OCI-LY7 (cell line): ENCODE measurements around the gene SLAMF1. TPM values are rescaled to one million over a fixed set of nuclear protein-coding genes. Genes with fewer than 3 reads are reported as not detected.

Experiments used
- BruUV-seq: library from RNA; stranded (reverse); fragments of 400-500 nt; replicated peaks from 2 replicates; lab custom pipeline; 2021; lab: Mats Ljungman, UMichigan
- CTCF ChIA-PET: fragments of 300-600 bp; sonication (Branson Sonifier 250); formaldehyde crosslinking; loops from one replicate; lab custom pipeline; 2022; ENCODE audit warnings: antibody characterized with exemption; ENCODE audit not compliant: unreplicated experiment; lab: Charles Lee
- POLR2A ChIA-PET: fragments of 300-600 bp; sonication (Branson Sonifier 250); formaldehyde crosslinking; loops from one replicate; lab custom pipeline; 2022; ENCODE audit warnings: antibody characterized with exemption; lab: Charles Lee
- DNase-seq: peaks from one replicate; pipeline ENCODE4 v3.0.0-alpha.2; 2015; ENCODE audit warnings: low spot score
- H2AFZ ChIP-seq: fragments of 200-600 bp; sonication (generic), shearing (Covaris generic); 2 replicates; pipeline ENCODE4 v1.6.1; 2014; ENCODE audit warnings: mild to moderate bottlenecking, antibody characterized with exemption, low read length, moderate library complexity
- H3K27ac ChIP-seq: fragments of 200-600 bp; sonication (generic); 2 replicates; pipeline ENCODE4 v1.5.1; 2014; ENCODE audit warnings: mixed run types, low read depth, mild to moderate bottlenecking, moderate library complexity, low read length, inconsistent platforms; ENCODE audit not compliant: poor library complexity, severe bottlenecking
- H3K36me3 ChIP-seq: fragments of 200-600 bp; sonication (generic); 2 replicates; pipeline ENCODE4 v1.6.1; 2014; ENCODE audit warnings: mild to moderate bottlenecking, antibody characterized with exemption, low read length, moderate library complexity, mixed read lengths; ENCODE audit not compliant: insufficient read depth
- H3K4me1 ChIP-seq: fragments of 200-600 bp; sonication (generic); 2 replicates; pipeline ENCODE4 v1.5.1; 2014; ENCODE audit warnings: mild to moderate bottlenecking, low read length; ENCODE audit not compliant: insufficient read depth, poor library complexity, severe bottlenecking
- H3K4me2 ChIP-seq: fragments of 200-600 bp; sonication (generic); 2 replicates; pipeline ENCODE4 v1.6.1; 2014; ENCODE audit warnings: mild to moderate bottlenecking, low read length
- H3K4me3 ChIP-seq: fragments of 200-600 bp; sonication (generic); 2 replicates; pipeline ENCODE4 v1.5.1; 2014; ENCODE audit warnings: mild to moderate bottlenecking, low read depth, low read length; ENCODE audit not compliant: poor library complexity, severe bottlenecking
- H3K79me2 ChIP-seq: fragments of 200-600 bp; sonication (generic); 2 replicates; pipeline ENCODE4 v1.6.1; 2016; ENCODE audit warnings: low read depth, mild to moderate bottlenecking, low read length, moderate library complexity, mixed read lengths; ENCODE audit not compliant: insufficient read depth
- H3K9me2 ChIP-seq: fragments of 200-600 bp; sonication (generic); 2 replicates; pipeline ENCODE4 v1.6.1; 2016; ENCODE audit warnings: mild to moderate bottlenecking, low read length, mixed read lengths; ENCODE audit not compliant: insufficient read depth
- H3K9me3 ChIP-seq: fragments of 200-600 bp; sonication (generic); 2 replicates; pipeline ENCODE4 v1.6.1; 2014; ENCODE audit warnings: mild to moderate bottlenecking, mixed run types, low read length, mixed read lengths
- H4K20me1 ChIP-seq: fragments of 200-600 bp; sonication (generic); 2 replicates; pipeline ENCODE4 v1.6.1; 2014; ENCODE audit warnings: mild to moderate bottlenecking, antibody characterized with exemption, low read length, moderate library complexity, mixed read lengths; ENCODE audit not compliant: insufficient read depth
- CTCF ChIP-seq: fragments of 200-600 bp; sonication (generic); conservative IDR thresholded peaks from 2 replicates; pipeline ENCODE4 v1.5.1; 2014; ENCODE audit warnings: mild to moderate bottlenecking, antibody characterized with exemption, low read length, moderate library complexity, mixed read lengths
- EZH2phosphoT487 ChIP-seq: fragments of 200-600 bp; sonication (generic); IDR thresholded peaks from 2 replicates; pipeline ENCODE4 v1.6.1; 2018; ENCODE audit warnings: low read depth, borderline replicate concordance, mild to moderate bottlenecking, mixed run types, antibody characterized with exemption, low read length, moderate library complexity, mixed read lengths
- intact Hi-C: fragments of 100-400 bp; cut with micrococcal nuclease; formaldehyde crosslinking; loops from one replicate; pipeline ENCODE4 v1.10.0; 2022; ENCODE audit not compliant: unreplicated experiment
- total RNA-seq, 2 experiments: library from RNA; depleted of rRNA in 1 of 2; stranded (reverse); fragments of >200 nt in 1 of 2; shearing (Covaris generic) in 1 of 2; gene quantifications; 2 replicates each; pipeline ENCODE4 v1.2.3, GENCODE V29; 2014 to 2022

Gene SLAMF1
- total RNA-seq, 2 experiments from 2014 or later: 0.32 to 0.72 TPM

- no peaks in the 10 kb centered on the region for H4K20me1 ChIP-seq
- peaks cover 66% of the 10 kb centered on the region for H3K4me1 ChIP-seq
- intact Hi-C loops: loop anchor here (5.0 kb wide), 2 partner anchors 123 to 148 kb away; partner anchors contain the start of gene SLAMF6
- no peaks in the 10 kb centered on the region for H3K79me2 ChIP-seq
- H3K4me2 ChIP-seq: peak overlapping the region; percentile 82; the same call in 1 of the 2 replicates
- ChIA-PET CTCF (no interaction called here), POLR2A (interaction anchor here (0.9 kb wide), 1 partner anchor 11 kb away, joined by 3 read pairs; no protein-coding TSS in a partner anchor)
- peaks cover 21% of the 10 kb centered on the region for H3K9me3 ChIP-seq
- no peak overlapping the region for H2AFZ ChIP-seq
- DNase-seq: no peak
- H3K9me2 ChIP-seq: no peaks in the 10 kb centered on the region
- peaks cover 18% of the 10 kb centered on the region for H3K36me3 ChIP-seq
- no peak overlapping the region for H3K4me3 ChIP-seq
- no TSS peak for BruUV-seq
- no peak for TF ChIP-seq EZH2phosphoT487
- TF ChIP-seq CTCF: no peak
- peak overlapping the region; percentile 93 for H3K27ac ChIP-seq
Measured at GRCh38 chr1:160670701-160671100, 23.9 kb upstream of the SLAMF1 start.

- POLR2A ChIA-PET: interaction anchor here (1.1 kb wide), 1 partner anchor 45 kb away, joined by 3 read pairs; no protein-coding TSS in a partner anchor
- Histone ChIP-seq H3K79me2 (no peaks in the 10 kb centered on the region), H3K27ac (no peak overlapping the region), H3K4me2 (no peak overlapping the region), H3K36me3 (peaks cover 18% of the 10 kb centered on the region), H3K4me3 (no peak overlapping the region), H3K4me1 (peaks cover 66% of the 10 kb centered on the region), H3K9me2 (no peaks in the 10 kb centered on the region), H2AFZ (no peak overlapping the region), H3K9me3 (peaks cover 21% of the 10 kb centered on the region), H4K20me1 (no peaks in the 10 kb centered on the region)
- no peak for TF ChIP-seq CTCF
- no peak for TF ChIP-seq EZH2phosphoT487
- intact Hi-C loops: loop anchor here (5.0 kb wide), 2 partner anchors 123 to 148 kb away; partner anchors contain the start of gene SLAMF6
- DNase-seq: no peak
- CTCF ChIA-PET: no interaction called here
- no TSS peak for BruUV-seq
Measured at GRCh38 chr1:160669802-160670201, 23.0 kb upstream of the SLAMF1 start.

GRCh38 chr1:160669276-160669675 is 22.4 kb upstream of the SLAMF1 start:
- Histone ChIP-seq H3K9me2 (no peaks in the 10 kb centered on the region), H3K36me3 (peaks cover 18% of the 10 kb centered on the region), H4K20me1 (no peaks in the 10 kb centered on the region), H3K27ac (no peak overlapping the region), H3K9me3 (peaks cover 21% of the 10 kb centered on the region), H3K4me3 (no peak overlapping the region), H2AFZ (no peak overlapping the region), H3K4me1 (peaks cover 66% of the 10 kb centered on the region), H3K79me2 (no peaks in the 10 kb centered on the region), H3K4me2 (no peak overlapping the region)
- ChIA-PET POLR2A (interaction anchor here (1.1 to 1.6 kb wide), 4 partner anchors 11 to 44 kb away, joined by 3 to 4 read pairs (median 4); no protein-coding TSS in a partner anchor), CTCF (no interaction called here)
- intact Hi-C loops: no loop called here
- no peak for DNase-seq
- no TSS peak for BruUV-seq
- TF ChIP-seq EZH2phosphoT487 (no peak), CTCF (no peak)
